HG03066 (cell line): ENCODE data around the gene SSRP1.
"Not testable (repeated sequence)": the region's sequence is repeated elsewhere in the genome, so short reads cannot be mapped to it uniquely, and the experiment has no call there.

Source experiments
- ATAC-seq: cut with Tn5 transposase; IDR thresholded peaks from one replicate; pipeline ENCODE4 v1.9.1; 2021; ENCODE audit warnings: low read depth; ENCODE audit not compliant: unreplicated experiment

The SSRP1 gene

GRCh38 chr11:57340039-57340615, 4.4 kb upstream of the SSRP1 start:
- ATAC-seq = no peak

GRCh38 chr11:57339328-57339727, 3.6 kb upstream of the SSRP1 start:
- no peak for ATAC-seq

GRCh38 chr11:57338142-57338541, 2.5 kb upstream of the SSRP1 start, which contains the start of gene P2RX3:
P2RX3 (plus strand) TSS chr11:57338352; CDS start chr11:57338551, 199 bp downstream.
- no peak for ATAC-seq

- ATAC-seq = not testable (repeated sequence)
Observed at GRCh38 chr11:57336856-57337255, 1.2 kb upstream of the SSRP1 start.

- ATAC-seq = peak; percentile 1
Observed at GRCh38 chr11:57336111-57336666, 497 bp upstream of the SSRP1 start.

- ATAC-seq = no peak
Observed at GRCh38 chr11:57335023-57335342, 709 bp downstream of the SSRP1 start.

- no peak for ATAC-seq
Observed at GRCh38 chr11:57332694-57333440, 2.8 kb downstream of the SSRP1 start.

- ATAC-seq = no peak
Observed at GRCh38 chr11:57331720-57332119, 4.0 kb downstream of the SSRP1 start.

- ATAC-seq = no peak
Observed at GRCh38 chr11:57330029-57330428, 5.7 kb downstream of the SSRP1 start.

- no peak for ATAC-seq
Observed at GRCh38 chr11:57327721-57328120, 8.0 kb downstream of the SSRP1 start.

GRCh38 chr11:57325735-57326048, 10.0 kb downstream of the SSRP1 start:
- ATAC-seq = no peak

- ATAC-seq = peak; percentile 88
Observed at GRCh38 chr11:57324886-57325734, 10.6 kb downstream of the SSRP1 start, which contains the start of gene TNKS1BP1. TNKS1BP1 (minus strand) TSS chr11:57324952; CDS start chr11:57321885, 3,067 bp downstream.

- no peak for ATAC-seq
Observed at GRCh38 chr11:57324154-57324885, 11.4 kb downstream of the SSRP1 start.

- ATAC-seq = no peak
Observed at GRCh38 chr11:57323855-57324153, 11.9 kb downstream of the SSRP1 start.

GRCh38 chr11:57323167-57323854, 12.4 kb downstream of the SSRP1 start:
- no peak for ATAC-seq

- no peak for ATAC-seq
Observed at GRCh38 chr11:57322256-57323166, 13.2 kb downstream of the SSRP1 start.

GRCh38 chr11:57321388-57322255, 14.1 kb downstream of the SSRP1 start:
- ATAC-seq = no peak

GRCh38 chr11:57320719-57321387, 14.8 kb downstream of the SSRP1 start:
- ATAC-seq = no peak
